PC-9 (cell line): Measurements from ENCODE around the gene RAD9A. TPM values are rescaled to one million over a fixed set of nuclear protein-coding genes. Genes with fewer than 3 reads are reported as not detected.
A peak's percentile ranks its signal among the peaks of the same experiment; 100 is the strongest.

ENCODE experiments used
- BruUV-seq: library from RNA; stranded (reverse); fragments of 400-500 nt; replicated peaks from 2 replicates; lab custom pipeline; 2021; lab: Mats Ljungman, UMichigan
- CTCF ChIA-PET: fragments of 300-600 bp; sonication (Branson Sonifier 250); formaldehyde crosslinking; loops from one replicate; lab custom pipeline; 2022; ENCODE audit warnings: antibody characterized with exemption; lab: Charles Lee
- POLR2A ChIA-PET: fragments of 300-600 bp; sonication (Branson Sonifier 250); formaldehyde crosslinking; loops from one replicate; lab custom pipeline; 2022; ENCODE audit warnings: antibody characterized with exemption; ENCODE audit not compliant: unreplicated experiment; lab: Charles Lee
- DNase-seq, 2 experiments: peaks; one replicate each; pipeline versions ENCODE4 v3.0.0 to v3.0.0-alpha.2; 2015 to 2022; ENCODE audit warnings: mixed read lengths in 1 of 2
- H2AFZ ChIP-seq: fragments of 200-600 bp; sonication (generic); 2 replicates; pipeline ENCODE4 v1.8.1; 2017; ENCODE audit warnings: antibody characterized with exemption
- H3F3A ChIP-seq: fragments of 200-600 bp; sonication (generic); 2 replicates; pipeline ENCODE4 v1.8.1; 2017; ENCODE audit warnings: antibody characterized with exemption, mild to moderate bottlenecking, low read depth; ENCODE audit not compliant: insufficient read depth
- H3K27ac ChIP-seq: fragments of 200-600 bp; sonication (generic); 2 replicates; pipeline ENCODE4 v1.6.1; 2016; ENCODE audit warnings: mixed run types
- H3K27me3 ChIP-seq: fragments of 200-600 bp; sonication (generic); 2 replicates; pipeline ENCODE4 v1.6.1; 2016; ENCODE audit warnings: low read depth, mixed run types; ENCODE audit not compliant: insufficient read depth
- H3K36me3 ChIP-seq: fragments of 200-600 bp; sonication (generic); 2 replicates; pipeline ENCODE4 v1.6.1; 2016; ENCODE audit warnings: low read depth, mixed run types
- H3K4me1 ChIP-seq: fragments of 200-600 bp; sonication (generic); replicated peaks from 2 replicates; pipeline ENCODE4 v1.6.1; 2016; ENCODE audit warnings: mixed run types; ENCODE audit not compliant: insufficient read depth
- H3K4me2 ChIP-seq: fragments of 200-600 bp; sonication (generic); 2 replicates; pipeline ENCODE4 v1.6.1; 2017; ENCODE audit warnings: mixed run types
- H3K4me3 ChIP-seq: fragments of 200-600 bp; sonication (generic); 2 replicates; pipeline ENCODE4 v1.6.1; 2016; ENCODE audit warnings: mixed run types
- H3K79me2 ChIP-seq: fragments of 200-600 bp; sonication (generic); 2 replicates; pipeline ENCODE4 v1.6.1; 2017; ENCODE audit warnings: low read depth, mixed run types
- H3K9me2 ChIP-seq: fragments of 200-600 bp; sonication (generic); 2 replicates; pipeline ENCODE4 v1.8.1; 2017; ENCODE audit warnings: mild to moderate bottlenecking; ENCODE audit not compliant: insufficient read depth
- H3K9me3 ChIP-seq: fragments of 200-600 bp; sonication (generic); 2 replicates; pipeline ENCODE4 v1.8.1; 2016; ENCODE audit warnings: low read depth; ENCODE audit not compliant: insufficient read depth
- H4K20me1 ChIP-seq: fragments of 200-600 bp; sonication (generic); 2 replicates; pipeline ENCODE4 v1.8.1; 2017; ENCODE audit not compliant: insufficient read depth
- EZH2 ChIP-seq: fragments of 200-600 bp; sonication (generic); IDR thresholded peaks from 2 replicates; pipeline ENCODE4 v1.8.0; 2017; ENCODE audit warnings: antibody characterized with exemption, low read depth
- intact Hi-C: fragments of 100-400 bp; cut with micrococcal nuclease; formaldehyde crosslinking; loops from one replicate; pipeline ENCODE4 v1.10.0; 2022; ENCODE audit not compliant: unreplicated experiment
- total RNA-seq: library from RNA; stranded (reverse); gene quantifications from 2 replicates; pipeline ENCODE4 v1.2.3, GENCODE V29; 2021
- TF ChIP-seq, protein P1 (sequence below): fragments of 200-600 bp; sonication (generic); conservative IDR thresholded peaks from 2 replicates; pipeline ENCODE4 v1.6.1; 2017; ENCODE audit warnings: mixed run types, antibody characterized with exemption, mild to moderate bottlenecking, moderate library complexity

Gene RAD9A
- total RNA-seq, 1 experiment from 2014 or later = 62.8 TPM

DNA sequence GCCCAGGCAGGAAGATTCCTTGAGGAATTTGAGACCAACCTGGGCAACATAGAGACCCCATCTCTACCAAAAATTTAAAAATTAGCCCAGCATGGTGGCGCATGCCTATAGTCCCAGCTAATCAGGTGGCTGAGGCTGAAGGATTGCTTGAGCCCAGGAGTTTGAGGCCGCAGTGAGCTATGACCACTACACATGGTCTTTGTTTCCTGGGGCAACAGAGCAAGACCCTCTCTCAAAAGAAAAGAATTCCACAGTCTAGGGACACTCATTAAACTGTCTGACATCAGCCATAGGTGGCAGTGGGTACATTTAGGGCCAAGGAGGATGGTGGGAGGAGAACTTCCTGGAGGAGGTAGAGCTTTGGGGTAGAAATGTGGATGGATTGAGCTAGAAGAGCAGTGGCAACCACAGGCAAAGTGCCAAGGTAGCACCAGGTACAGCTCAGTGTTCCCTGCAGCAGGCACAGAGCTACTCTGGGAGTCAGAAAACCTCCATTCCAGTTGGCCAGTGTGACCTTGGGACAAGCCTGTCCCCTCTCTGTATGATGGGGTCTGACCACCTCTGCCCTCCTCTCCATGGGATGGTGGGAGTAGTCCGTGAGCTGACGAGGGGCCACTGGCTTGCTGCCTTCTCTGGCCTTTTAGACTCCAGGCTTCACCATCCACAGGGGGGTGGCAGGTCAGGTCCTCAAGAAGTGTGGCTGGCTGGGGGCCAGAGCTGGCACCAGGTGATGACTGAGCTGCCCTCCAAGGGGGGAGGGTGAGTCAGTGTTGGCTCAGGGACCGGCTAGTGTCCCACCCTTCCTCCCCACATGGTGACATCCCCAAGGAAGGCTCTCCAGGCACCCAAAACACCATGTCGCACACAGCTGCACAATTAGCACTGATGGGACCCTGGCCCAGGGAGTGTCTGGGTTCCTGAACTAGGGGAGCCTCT, 14.6 kb upstream of the RAD9A start:
- intact Hi-C loops = loop anchor here (5.0 to 10.0 kb wide), 3 partner anchors 132 to 532 kb away; partner anchors contain the start of genes RCE1 and RHOD
- peak overlapping the region; percentile 99 for H3K27ac ChIP-seq

GRCh38 chr11:67378544-67378943, 13.2 kb upstream of the RAD9A start:
- CTCF ChIA-PET = interaction anchor here (4.7 to 6.6 kb wide), 3 partner anchors 22 to 33 kb away, joined by 21 to 174 read pairs (median 55); partner anchors contain the start of gene POLD4
- H3K4me2 ChIP-seq = peak overlapping the region; percentile 94

More for the DNA sequence above, 14.6 kb upstream of the RAD9A start:
- Histone ChIP-seq H3K4me1 (peaks cover 78% of the 10 kb centered on the region), H2AFZ (no peak overlapping the region), H3K36me3 (no peaks in the 10 kb centered on the region), H4K20me1 (peaks cover under 1% of the 10 kb centered on the region; the same call in 1 of the 2 replicates), H3K4me2 (peak overlapping the region; percentile 94), H3K9me2 (no peaks in the 10 kb centered on the region), H3K4me3 (no peak overlapping the region), H3K79me2 (peaks cover 30% of the 10 kb centered on the region), H3K27me3 (no peaks in the 10 kb centered on the region), H3K9me3 (no peaks in the 10 kb centered on the region), H3F3A (peaks cover 74% of the 10 kb centered on the region)
- ChIA-PET CTCF (interaction anchor here (0.5 to 6.6 kb wide), 4 partner anchors 21 to 323 kb away, joined by 4 to 174 read pairs (median 30); partner anchors contain the start of gene POLD4), POLR2A (interaction anchor here (0.5 to 1.3 kb wide), 5 partner anchors 19 to 238 kb away, joined by 3 to 7 read pairs (median 3); partner anchors contain the start of gene POLD4)
- BruUV-seq = no TSS peak
- DNase-seq = peak; percentile 70 to 79
- TF ChIP-seq, protein P1, sequence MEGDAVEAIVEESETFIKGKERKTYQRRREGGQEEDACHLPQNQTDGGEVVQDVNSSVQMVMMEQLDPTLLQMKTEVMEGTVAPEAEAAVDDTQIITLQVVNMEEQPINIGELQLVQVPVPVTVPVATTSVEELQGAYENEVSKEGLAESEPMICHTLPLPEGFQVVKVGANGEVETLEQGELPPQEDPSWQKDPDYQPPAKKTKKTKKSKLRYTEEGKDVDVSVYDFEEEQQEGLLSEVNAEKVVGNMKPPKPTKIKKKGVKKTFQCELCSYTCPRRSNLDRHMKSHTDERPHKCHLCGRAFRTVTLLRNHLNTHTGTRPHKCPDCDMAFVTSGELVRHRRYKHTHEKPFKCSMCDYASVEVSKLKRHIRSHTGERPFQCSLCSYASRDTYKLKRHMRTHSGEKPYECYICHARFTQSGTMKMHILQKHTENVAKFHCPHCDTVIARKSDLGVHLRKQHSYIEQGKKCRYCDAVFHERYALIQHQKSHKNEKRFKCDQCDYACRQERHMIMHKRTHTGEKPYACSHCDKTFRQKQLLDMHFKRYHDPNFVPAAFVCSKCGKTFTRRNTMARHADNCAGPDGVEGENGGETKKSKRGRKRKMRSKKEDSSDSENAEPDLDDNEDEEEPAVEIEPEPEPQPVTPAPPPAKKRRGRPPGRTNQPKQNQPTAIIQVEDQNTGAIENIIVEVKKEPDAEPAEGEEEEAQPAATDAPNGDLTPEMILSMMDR = no peak
- no peak for TF ChIP-seq EZH2

More at GRCh38 chr11:67378544-67378943, 13.2 kb upstream of the RAD9A start:
- TF ChIP-seq, protein P1 = no peak
- no peak for TF ChIP-seq EZH2
- peaks cover 73% of the 10 kb centered on the region for H3F3A ChIP-seq
- POLR2A ChIA-PET = interaction anchor here (0.5 to 1.4 kb wide), 4 partner anchors 21 to 1520 kb away, joined by 3 to 11 read pairs (median 5); partner anchors contain the start of gene POLD4
- no peaks in the 10 kb centered on the region for H3K9me2 ChIP-seq
- peak overlapping the region; percentile 99 for H3K27ac ChIP-seq
- H3K4me1 ChIP-seq = peaks cover 82% of the 10 kb centered on the region
- H3K9me3 ChIP-seq = no peaks in the 10 kb centered on the region
- H3K36me3 ChIP-seq = no peaks in the 10 kb centered on the region
- H2AFZ ChIP-seq = no peak overlapping the region
- H3K79me2 ChIP-seq = peaks cover 21% of the 10 kb centered on the region
- DNase-seq = no peak
- intact Hi-C loops = loop anchor here (5.0 to 10.0 kb wide), 3 partner anchors 134 to 534 kb away; partner anchors contain the start of genes RCE1 and RHOD
- H3K4me3 ChIP-seq = peak overlapping the region; percentile 28; the same call in 1 of the 2 replicates
- H3K27me3 ChIP-seq = no peaks in the 10 kb centered on the region
- no peaks in the 10 kb centered on the region for H4K20me1 ChIP-seq
- BruUV-seq = TSS peak; percentile 76
